ENCODE measurements around the gene VPS37C. TPM values are rescaled to one million over a fixed set of nuclear protein-coding genes. Genes with fewer than 3 reads are reported as not detected.
"Not testable (repeated sequence)": the region's sequence is repeated elsewhere in the genome, so short reads cannot be mapped to it uniquely, and the experiment has no call there.

VPS37C gene
- total RNA-seq, 1 experiment from 2014 or later = 24.0 TPM

DNA sequence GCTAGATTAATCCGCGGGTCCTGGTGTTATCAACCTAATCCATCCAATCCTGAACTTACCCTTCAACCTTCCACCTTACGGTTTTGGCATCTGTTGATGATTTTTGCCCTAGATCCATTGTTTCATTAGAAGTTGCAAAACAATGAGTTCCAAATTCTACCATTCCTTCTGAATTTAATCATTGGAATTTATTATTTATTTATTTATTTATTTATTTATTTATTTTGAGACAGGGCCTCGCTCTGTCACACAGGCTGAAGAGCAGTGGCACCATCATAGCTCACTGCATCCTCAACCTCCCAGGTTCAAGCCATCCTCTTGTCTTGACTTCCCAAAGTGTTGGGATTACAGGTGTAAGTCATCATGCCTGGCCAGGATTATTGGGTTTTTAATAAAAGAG, 20.3 kb upstream of the VPS37C start:
- TF ChIP-seq TCF7L2 (IDR thresholded peaks at IDR 0.05; ENCODE audit: low read depth, low read length) = no peak
- TF ChIP-seq POLR2AphosphoS5 (IDR thresholded peaks at IDR 0.05; ENCODE audit: low read depth, low read length) = no peak
- TF ChIP-seq, protein P1, sequence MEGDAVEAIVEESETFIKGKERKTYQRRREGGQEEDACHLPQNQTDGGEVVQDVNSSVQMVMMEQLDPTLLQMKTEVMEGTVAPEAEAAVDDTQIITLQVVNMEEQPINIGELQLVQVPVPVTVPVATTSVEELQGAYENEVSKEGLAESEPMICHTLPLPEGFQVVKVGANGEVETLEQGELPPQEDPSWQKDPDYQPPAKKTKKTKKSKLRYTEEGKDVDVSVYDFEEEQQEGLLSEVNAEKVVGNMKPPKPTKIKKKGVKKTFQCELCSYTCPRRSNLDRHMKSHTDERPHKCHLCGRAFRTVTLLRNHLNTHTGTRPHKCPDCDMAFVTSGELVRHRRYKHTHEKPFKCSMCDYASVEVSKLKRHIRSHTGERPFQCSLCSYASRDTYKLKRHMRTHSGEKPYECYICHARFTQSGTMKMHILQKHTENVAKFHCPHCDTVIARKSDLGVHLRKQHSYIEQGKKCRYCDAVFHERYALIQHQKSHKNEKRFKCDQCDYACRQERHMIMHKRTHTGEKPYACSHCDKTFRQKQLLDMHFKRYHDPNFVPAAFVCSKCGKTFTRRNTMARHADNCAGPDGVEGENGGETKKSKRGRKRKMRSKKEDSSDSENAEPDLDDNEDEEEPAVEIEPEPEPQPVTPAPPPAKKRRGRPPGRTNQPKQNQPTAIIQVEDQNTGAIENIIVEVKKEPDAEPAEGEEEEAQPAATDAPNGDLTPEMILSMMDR (IDR thresholded peaks at IDR 0.05) = no peak
- TF ChIP-seq SIN3A (IDR thresholded peaks at IDR 0.05; ENCODE audit: borderline replicate concordance, insufficient read depth, low read depth, low read length) = no peak
- TF ChIP-seq, protein P2, sequence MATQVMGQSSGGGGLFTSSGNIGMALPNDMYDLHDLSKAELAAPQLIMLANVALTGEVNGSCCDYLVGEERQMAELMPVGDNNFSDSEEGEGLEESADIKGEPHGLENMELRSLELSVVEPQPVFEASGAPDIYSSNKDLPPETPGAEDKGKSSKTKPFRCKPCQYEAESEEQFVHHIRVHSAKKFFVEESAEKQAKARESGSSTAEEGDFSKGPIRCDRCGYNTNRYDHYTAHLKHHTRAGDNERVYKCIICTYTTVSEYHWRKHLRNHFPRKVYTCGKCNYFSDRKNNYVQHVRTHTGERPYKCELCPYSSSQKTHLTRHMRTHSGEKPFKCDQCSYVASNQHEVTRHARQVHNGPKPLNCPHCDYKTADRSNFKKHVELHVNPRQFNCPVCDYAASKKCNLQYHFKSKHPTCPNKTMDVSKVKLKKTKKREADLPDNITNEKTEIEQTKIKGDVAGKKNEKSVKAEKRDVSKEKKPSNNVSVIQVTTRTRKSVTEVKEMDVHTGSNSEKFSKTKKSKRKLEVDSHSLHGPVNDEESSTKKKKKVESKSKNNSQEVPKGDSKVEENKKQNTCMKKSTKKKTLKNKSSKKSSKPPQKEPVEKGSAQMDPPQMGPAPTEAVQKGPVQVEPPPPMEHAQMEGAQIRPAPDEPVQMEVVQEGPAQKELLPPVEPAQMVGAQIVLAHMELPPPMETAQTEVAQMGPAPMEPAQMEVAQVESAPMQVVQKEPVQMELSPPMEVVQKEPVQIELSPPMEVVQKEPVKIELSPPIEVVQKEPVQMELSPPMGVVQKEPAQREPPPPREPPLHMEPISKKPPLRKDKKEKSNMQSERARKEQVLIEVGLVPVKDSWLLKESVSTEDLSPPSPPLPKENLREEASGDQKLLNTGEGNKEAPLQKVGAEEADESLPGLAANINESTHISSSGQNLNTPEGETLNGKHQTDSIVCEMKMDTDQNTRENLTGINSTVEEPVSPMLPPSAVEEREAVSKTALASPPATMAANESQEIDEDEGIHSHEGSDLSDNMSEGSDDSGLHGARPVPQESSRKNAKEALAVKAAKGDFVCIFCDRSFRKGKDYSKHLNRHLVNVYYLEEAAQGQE (IDR thresholded peaks at IDR 0.05; ENCODE audit: insufficient read depth in 1 of 2, low read depth in 2 of 2, low read length in 1 of 2) = no peak
- ATAC-seq (no peak), DNase-seq (ENCODE audit: low read depth, low spot score) (no peak)
- intact Hi-C loops (cut with micrococcal nuclease; ENCODE audit: unreplicated experiment) (no loop called here), in situ Hi-C loops (cut with HindIII; ENCODE audit: low pct_unique_long_range_greater_than_20kb, low sequenced_read_pairs) (no loop called here)
- ChIA-PET POLR2A (no interaction called here), CTCF (no interaction called here)
- H3K4me1 ChIP-seq (ENCODE audit: control insufficient read depth, insufficient read depth, low read length) = no peaks in the 10 kb centered on the region
- no peaks in the 10 kb centered on the region for H3K9me3 ChIP-seq (ENCODE audit: control insufficient read depth, insufficient read depth, low read depth, low read length)
- H3K27ac ChIP-seq (ENCODE audit: low read length) = no peak overlapping the region
- no peaks in the 10 kb centered on the region for H3K36me3 ChIP-seq (ENCODE audit: control insufficient read depth, insufficient read depth, low read length)
- no TSS peak for BruUV-seq (replicated peaks)
- H3K4me3 ChIP-seq (ENCODE audit: low read depth in 2 of 2, low read length in 2 of 2) = no peak overlapping the region
- no peaks in the 10 kb centered on the region for H3K27me3 ChIP-seq (ENCODE audit: control insufficient read depth, insufficient read depth, low read length)

DNA sequence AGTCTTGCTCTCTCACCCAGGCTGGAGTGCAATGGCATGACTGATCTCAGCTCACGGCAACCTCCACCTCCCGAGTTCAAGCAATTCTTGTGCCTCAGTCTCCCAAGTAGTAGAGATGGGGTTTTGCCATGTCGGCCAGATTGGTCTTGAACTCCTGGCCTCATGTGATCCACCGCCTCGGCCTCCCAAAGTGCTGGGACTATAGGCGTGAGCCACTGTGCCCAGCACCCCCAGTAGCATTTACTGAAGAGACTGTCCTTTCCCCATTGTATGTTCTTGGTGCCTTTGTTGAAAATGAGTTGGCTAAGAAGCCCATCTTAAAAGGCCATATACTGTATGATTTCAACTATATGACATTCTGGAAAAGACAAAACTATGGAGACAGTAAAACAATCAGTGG, 19.0 kb upstream of the VPS37C start:
- CTCF ChIA-PET; H3K4me1 ChIP-seq (ENCODE audit: control insufficient read depth, insufficient read depth, low read length); ATAC-seq; BruUV-seq (replicated peaks); H3K27me3 ChIP-seq (ENCODE audit: control insufficient read depth, insufficient read depth, low read length); H3K4me3 ChIP-seq (ENCODE audit: low read depth in 2 of 2, low read length in 2 of 2); H3K27ac ChIP-seq (ENCODE audit: low read length); in situ Hi-C loops (cut with HindIII; ENCODE audit: low pct_unique_long_range_greater_than_20kb, low sequenced_read_pairs); H3K9me3 ChIP-seq (ENCODE audit: control insufficient read depth, insufficient read depth, low read depth, low read length); intact Hi-C loops (cut with micrococcal nuclease; ENCODE audit: unreplicated experiment); DNase-seq (ENCODE audit: low read depth, low spot score); H3K36me3 ChIP-seq (ENCODE audit: control insufficient read depth, insufficient read depth, low read length); POLR2A ChIA-PET: not testable (repeated sequence)

DNA sequence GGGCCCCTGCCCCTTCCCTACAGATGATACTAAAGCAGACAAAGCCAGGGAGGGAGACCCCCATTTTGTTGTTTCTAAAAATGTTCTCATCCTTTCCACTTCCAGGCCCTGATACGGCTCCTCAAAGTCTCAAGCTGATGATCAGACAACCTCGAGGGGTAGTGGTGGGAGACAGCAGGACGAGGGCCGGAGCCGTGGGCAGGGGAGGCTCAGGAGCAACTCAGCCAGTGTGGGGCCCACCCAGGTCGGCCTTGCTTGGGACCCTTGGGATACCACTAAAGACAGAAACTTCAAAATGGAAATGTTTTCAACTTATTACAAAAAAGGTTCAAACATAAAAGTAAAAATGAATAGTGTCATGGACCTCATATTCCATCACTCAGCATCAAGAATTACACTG, 15.2 kb upstream of the VPS37C start:
- Histone ChIP-seq H3K36me3 (ENCODE audit: control insufficient read depth, insufficient read depth, low read length) (no peaks in the 10 kb centered on the region), H3K4me3 (ENCODE audit: low read depth in 2 of 2, low read length in 2 of 2) (no peak overlapping the region), H3K9me3 (ENCODE audit: control insufficient read depth, insufficient read depth, low read depth, low read length) (no peaks in the 10 kb centered on the region), H3K4me1 (ENCODE audit: control insufficient read depth, insufficient read depth, low read length) (no peaks in the 10 kb centered on the region; the same call in 1 of the 2 replicates), H3K27ac (ENCODE audit: low read length) (no peak overlapping the region), H3K27me3 (ENCODE audit: control insufficient read depth, insufficient read depth, low read length) (peaks cover 4% of the 10 kb centered on the region)
- intact Hi-C loops (cut with micrococcal nuclease; ENCODE audit: unreplicated experiment) (no loop called here), in situ Hi-C loops (cut with HindIII; ENCODE audit: low pct_unique_long_range_greater_than_20kb, low sequenced_read_pairs) (no loop called here)
- BruUV-seq (replicated peaks) = no TSS peak
- ChIA-PET POLR2A (no interaction called here), CTCF (interaction anchor here (0.7 kb wide), 1 partner anchor 178 kb away, joined by 6 read pairs; no protein-coding TSS in a partner anchor)
- TF ChIP-seq, protein P1 (IDR thresholded peaks at IDR 0.05) = no peak
- TF ChIP-seq SIN3A (IDR thresholded peaks at IDR 0.05; ENCODE audit: borderline replicate concordance, insufficient read depth, low read depth, low read length) = no peak
- TF ChIP-seq, protein P2 (IDR thresholded peaks at IDR 0.05; ENCODE audit: insufficient read depth in 1 of 2, low read depth in 2 of 2, low read length in 1 of 2) = no peak
- ATAC-seq (no peak), DNase-seq (ENCODE audit: low read depth, low spot score) (no peak)
